Heart right ventricle (tissue), 16 donors: ENCODE data around the gene UBE2E1. TPM values are rescaled to one million over a fixed set of nuclear protein-coding genes. Genes with fewer than 3 reads are reported as not detected.

Experiments
- ATAC-seq, 8 donors: fragments of 200-7000 bp; cut with Tn5 transposase; one replicate each; pipeline ENCODE4 v1.9.1; 2020; ENCODE audit warnings: mild to moderate bottlenecking in 8 of 8, moderate library complexity in 8 of 8, moderate number of reproducible peaks in 1 of 8
- DNase-seq, 2 donors: peaks; one replicate each; pipeline ENCODE4 v3.0.0-alpha.2; 2020
- H3K27ac ChIP-seq, 10 donors: fragments of 200-600 bp; sonication (generic) in 2 of 10; one replicate each; pipeline versions ENCODE4 v1.5.0 to v1.8.0; 2020 to 2022; ENCODE audit warnings: mild to moderate bottlenecking in 3 of 10
- H3K27me3 ChIP-seq, 7 donors: fragments of 200-600 bp; one replicate each; pipeline ENCODE4 v1.8.0; 2021 to 2022; ENCODE audit warnings: mild to moderate bottlenecking in 2 of 7
- H3K36me3 ChIP-seq, 9 donors: fragments of 200-600 bp; sonication (generic) in 1 of 9; one replicate each; pipeline versions ENCODE4 v1.5.0 to v1.8.0; 2020 to 2022; ENCODE audit warnings: mild to moderate bottlenecking in 2 of 9
- H3K4me1 ChIP-seq, 9 donors: fragments of 200-600 bp; sonication (generic) in 1 of 9; one replicate each; pipeline versions ENCODE4 v1.5.0 to v1.8.0; 2020 to 2022; ENCODE audit warnings: mild to moderate bottlenecking in 4 of 9
- H3K4me3 ChIP-seq, 10 donors: fragments of 200-600 bp; sonication (generic) in 2 of 10; one replicate each; pipeline versions ENCODE4 v1.5.0 to v1.8.0; 2020 to 2022; ENCODE audit warnings: mild to moderate bottlenecking in 7 of 10, moderate library complexity in 2 of 10
- H3K9me3 ChIP-seq, 11 donors: fragments of 200-600 bp in 10 of 11; sonication (generic) in 2 of 11; one replicate each; pipeline versions ENCODE4 v1.5.0 to v1.8.0; 2013 to 2022; ENCODE audit warnings: mild to moderate bottlenecking in 2 of 11, control low read depth in 1 of 11, moderate library complexity in 1 of 11
- WGBS, 2 donors: extraction: QIAGEN DNeasy Blood & Tissue Kit; methylation state at CpG; one replicate each; pipeline ENCODE4 v1.1.7; 2013; ENCODE audit warnings: inconsistent platforms in 1 of 2; 5-methylcytosine and 5-hydroxymethylcytosine counted together
- intact Hi-C, 10 donors: fragments of 100-400 bp; cut with DNase I; formaldehyde crosslinking; loops; one replicate each; pipeline versions ENCODE4 v1.11.1 to v1.14.2; 2022
- polyA plus RNA-seq, 2 donors: library from polyadenylated mRNA; stranded (reverse); fragments of 200-250 nt; gene quantifications; one replicate each; pipeline ENCODE4 v1.2.3, GENCODE V29; 2013
- total RNA-seq, 10 donors: library from RNA; stranded (reverse); fragmentation: NEBNext Ultra II Directional in 3 of 10; extraction: Animal tissue kit (Norgen Biotek cat#: 25700) in 3 of 10; gene quantifications; one replicate each; pipeline versions ENCODE4 v1.2.1 to v1.2.4, GENCODE V29; 2021 to 2023
- TF ChIP-seq, protein P1 (sequence below), 9 donors: fragments of 200-600 bp; sonication (generic) in 2 of 9; IDR thresholded peaks; one replicate each; pipeline versions ENCODE4 v1.5.0 to v1.8.0; 2021 to 2022; ENCODE audit warnings: antibody characterized with exemption in 9 of 9, mild to moderate bottlenecking in 5 of 9, moderate library complexity in 1 of 9
- donor health status: Arrhythmogenic right ventricular cardiomyopathy.
- donor health status: ischemic (EF 13 %, LVEDD 7.1; RV severe dilation, severe dysfunction).
- donor health status: healthy with polysubstance abuse.
- donor health status: DM: no; HTN: yes; CAD: no.
- donor health status: DM: no; HTN: no; CAD: no.
- donor health status: ischemic (EF 25% LVEDD 6.9; RV normal size, moderate dysfunction).
- donor health status: ischemic (EF 25% LVEDD 5.7; RV mildly dilated, moderate dysfunction).
- donor health status: healthy.
- donor health status: DM: yes; HTN: yes; CAD: no.
- donor health status: Ischemic cardiomyopathy.
- donor health status: ischemic (EF 35%, LVEDD 5.7; RV mildly dilated, moderate dysfunction).
- donor health status: nonischemic (EF 11% LVEDD 7.7; RV severe dilation, severe dysfunction).
- donor health status: DM: yes; HTN: yes; CAD: no.
- donor health status: PGD.
- donor health status: ischemic (EF 29% LVEDD 5.4; RV normal size, mild dysfunction).
- donor health status: nonischemic (EF 23%, LVEDD 6.1; RV moderate dilation, normal function).

The UBE2E1 gene
- total and polyA plus RNA-seq, 12 donors = 45.2 to 88.8 (median 64.5) TPM

DNA sequence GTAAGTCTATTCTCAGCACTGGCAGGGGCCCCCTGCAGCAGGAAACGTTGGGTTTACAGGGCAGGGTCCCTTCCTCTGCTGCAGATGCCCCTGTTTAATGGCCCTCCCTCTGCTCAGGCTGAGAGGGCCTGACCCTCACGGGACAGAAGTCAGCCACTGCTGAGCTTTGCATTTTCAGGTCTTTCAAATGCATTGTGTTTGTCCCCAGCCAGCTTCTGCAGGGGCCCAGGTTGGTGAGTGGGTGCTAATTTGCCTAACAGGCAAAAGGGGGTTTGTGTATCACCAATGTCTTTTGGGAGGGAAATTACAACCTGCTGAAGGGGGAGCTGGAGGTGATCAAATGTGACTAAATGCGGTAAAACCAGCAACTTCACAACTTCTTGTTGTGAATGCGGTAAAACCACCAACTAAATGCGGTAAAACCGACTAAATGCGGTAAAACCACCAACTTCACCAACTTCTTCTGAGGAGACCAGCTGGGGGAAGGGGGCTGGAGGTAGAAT is 44.8 kb upstream of the UBE2E1 start:
- intact Hi-C loops = loop anchor here in 1 of 10 donors (10.0 kb wide), 1 partner anchor 556 kb away; the partner anchor contains the start of gene UBE2E2
- H3K27me3 ChIP-seq = no peaks in the 10 kb centered on the region

DNA sequence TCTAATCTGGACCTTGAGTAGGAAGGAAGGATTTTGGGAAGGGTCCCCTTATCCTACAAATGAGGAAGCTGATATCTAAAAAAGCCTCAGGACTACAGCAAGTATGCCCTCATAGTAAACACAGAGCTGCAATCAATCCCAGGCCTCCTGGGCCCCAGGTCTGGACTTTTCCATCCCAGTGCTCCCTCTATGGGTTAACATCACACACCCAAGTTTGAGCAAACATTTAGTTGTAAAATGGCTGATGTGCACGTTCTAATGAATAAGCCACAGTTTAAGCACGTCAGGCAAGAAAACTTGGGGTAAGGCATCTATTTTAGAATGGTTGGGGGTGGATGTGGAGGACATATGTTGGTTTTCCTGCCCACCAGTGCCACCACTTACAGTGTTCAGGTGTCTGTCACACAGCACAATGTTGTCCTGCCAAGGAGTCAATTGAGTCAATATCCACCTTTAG is 44.3 kb upstream of the UBE2E1 start:
- 67 to 74% methylated on average over 2 of the region's 2 CpGs for WGBS, 2 donors
- no peaks in the 10 kb centered on the region for H3K9me3 ChIP-seq
- H3K27me3 ChIP-seq = no peaks in the 10 kb centered on the region
- peaks cover 0 to 19% (median 8%) of the 10 kb centered on the region in 9 donors for H3K4me1 ChIP-seq
- TF ChIP-seq, protein P1, sequence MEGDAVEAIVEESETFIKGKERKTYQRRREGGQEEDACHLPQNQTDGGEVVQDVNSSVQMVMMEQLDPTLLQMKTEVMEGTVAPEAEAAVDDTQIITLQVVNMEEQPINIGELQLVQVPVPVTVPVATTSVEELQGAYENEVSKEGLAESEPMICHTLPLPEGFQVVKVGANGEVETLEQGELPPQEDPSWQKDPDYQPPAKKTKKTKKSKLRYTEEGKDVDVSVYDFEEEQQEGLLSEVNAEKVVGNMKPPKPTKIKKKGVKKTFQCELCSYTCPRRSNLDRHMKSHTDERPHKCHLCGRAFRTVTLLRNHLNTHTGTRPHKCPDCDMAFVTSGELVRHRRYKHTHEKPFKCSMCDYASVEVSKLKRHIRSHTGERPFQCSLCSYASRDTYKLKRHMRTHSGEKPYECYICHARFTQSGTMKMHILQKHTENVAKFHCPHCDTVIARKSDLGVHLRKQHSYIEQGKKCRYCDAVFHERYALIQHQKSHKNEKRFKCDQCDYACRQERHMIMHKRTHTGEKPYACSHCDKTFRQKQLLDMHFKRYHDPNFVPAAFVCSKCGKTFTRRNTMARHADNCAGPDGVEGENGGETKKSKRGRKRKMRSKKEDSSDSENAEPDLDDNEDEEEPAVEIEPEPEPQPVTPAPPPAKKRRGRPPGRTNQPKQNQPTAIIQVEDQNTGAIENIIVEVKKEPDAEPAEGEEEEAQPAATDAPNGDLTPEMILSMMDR (IDR thresholded peaks at IDR 0.05) = peak in 7 of 9 donors; percentile 12 to 37 (median 21)
- intact Hi-C loops = loop anchor here in 1 of 10 donors (10.0 kb wide), 1 partner anchor 557 kb away; the partner anchor contains the start of gene UBE2E2
- H3K4me3 ChIP-seq = no peak overlapping the region
- DNase-seq (no peak), ATAC-seq (peak in 1 of 8 donors; percentile 50)
- H3K36me3 ChIP-seq = no peaks in the 10 kb centered on the region
- no peak overlapping the region for H3K27ac ChIP-seq

More for the DNA sequence above, 44.8 kb upstream of the UBE2E1 start:
- Histone ChIP-seq H3K36me3 (no peaks in the 10 kb centered on the region), H3K4me3 (no peak overlapping the region), H3K9me3 (no peaks in the 10 kb centered on the region), H3K4me1 (peaks cover 0 to 19% (median 8%) of the 10 kb centered on the region in 9 donors), H3K27ac (no peak overlapping the region)
- TF ChIP-seq, protein P1 (IDR thresholded peaks at IDR 0.05) = no peak
- no peak for DNase-seq
- 83 to 89% methylated on average over 7 of the region's 7 CpGs for WGBS, 2 donors
- ATAC-seq = no peak

DNA sequence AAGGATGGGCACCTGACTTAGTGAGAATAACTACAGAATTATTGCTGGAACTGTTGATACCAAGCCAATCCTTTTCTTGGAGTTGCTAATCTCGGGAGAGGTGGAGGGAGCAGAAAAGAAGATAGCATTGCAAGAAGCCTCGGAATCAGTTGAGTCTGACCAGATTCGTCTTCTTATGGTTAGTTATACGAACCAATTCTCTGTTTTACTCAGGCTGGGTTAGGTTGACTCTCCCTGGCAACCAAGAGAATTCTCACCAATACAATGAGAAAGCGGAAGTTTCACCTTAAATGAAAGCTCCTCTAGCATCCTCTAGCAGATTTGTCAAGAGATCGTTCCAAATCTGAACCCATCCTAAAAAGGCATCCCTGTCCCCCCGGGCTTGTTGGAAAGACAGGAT is 43.5 kb upstream of the UBE2E1 start:
- TF ChIP-seq, protein P1 (IDR thresholded peaks at IDR 0.05) = no peak
- Histone ChIP-seq H3K9me3 (no peaks in the 10 kb centered on the region), H3K27ac (peak overlapping the region in 6 of 10 donors; percentile 22 to 74 (median 68)), H3K4me1 (peaks cover 0 to 19% (median 8%) of the 10 kb centered on the region in 9 donors), H3K36me3 (no peaks in the 10 kb centered on the region), H3K27me3 (no peaks in the 10 kb centered on the region), H3K4me3 (no peak overlapping the region)
- DNase-seq (no peak), ATAC-seq (no peak)
- intact Hi-C loops = loop anchor here in 1 of 10 donors (10.0 kb wide), 1 partner anchor 557 kb away; the partner anchor contains the start of gene UBE2E2
- WGBS, 2 donors = 87 to 92% methylated on average over 7 of the region's 7 CpGs

DNA sequence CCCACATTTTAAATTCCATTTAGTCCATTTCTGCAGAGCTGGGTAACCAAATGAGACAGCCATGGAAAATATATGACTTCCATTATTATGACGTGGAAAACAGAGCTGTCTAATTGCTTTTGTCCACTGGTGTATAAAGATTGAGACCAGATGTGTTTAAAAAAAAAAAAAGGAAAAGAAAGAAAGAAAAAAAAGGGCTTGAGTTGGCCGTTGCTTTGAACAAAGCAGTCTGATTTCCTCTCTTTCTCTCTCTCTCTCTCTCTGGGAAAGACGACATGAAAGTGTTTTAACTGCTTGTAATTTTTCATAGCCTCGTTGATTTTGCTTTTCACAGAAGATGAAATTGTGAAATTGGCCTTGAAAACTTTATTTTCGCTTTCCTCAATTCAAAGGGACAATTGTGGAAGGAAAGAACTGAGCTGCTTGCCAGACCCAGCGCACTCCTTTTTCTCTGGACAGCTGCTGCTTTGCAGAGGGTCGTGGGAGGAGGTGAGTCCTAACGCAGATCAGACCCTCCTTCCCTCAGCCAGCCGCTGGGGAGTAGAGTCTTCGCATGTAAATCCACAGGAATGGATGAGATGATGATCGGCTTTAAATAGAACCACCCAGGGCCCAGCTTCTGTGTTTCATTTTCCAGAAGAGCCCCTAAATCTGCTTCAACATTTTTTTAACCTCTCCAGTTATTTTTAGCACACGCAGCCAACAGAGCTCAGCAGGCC is 42.8 kb upstream of the UBE2E1 start:
- no peaks in the 10 kb centered on the region for H3K9me3 ChIP-seq
- peak overlapping the region in 8 of 10 donors; percentile 22 to 74 (median 62) for H3K27ac ChIP-seq
- intact Hi-C loops = loop anchor here in 1 of 10 donors (10.0 kb wide), 1 partner anchor 558 kb away; the partner anchor contains the start of gene UBE2E2
- peaks cover 0 to 19% (median 8%) of the 10 kb centered on the region in 9 donors for H3K4me1 ChIP-seq
- WGBS, 2 donors = 23 to 33% methylated on average over 12 of the region's 12 CpGs
- H3K4me3 ChIP-seq = peak overlapping the region in 6 of 10 donors; percentile 30 to 44 (median 36)
- no peaks in the 10 kb centered on the region for H3K36me3 ChIP-seq
- TF ChIP-seq, protein P1 (IDR thresholded peaks at IDR 0.05) = no peak
- ATAC-seq (peak in 6 of 8 donors; percentile 67 to 88 (median 76)), DNase-seq (peak in 1 of 2 donors; percentile 56)
- no peaks in the 10 kb centered on the region for H3K27me3 ChIP-seq
